OCI-LY1 (cell line): ENCODE data around the gene FRMD4A.

Experiments
- CTCF ChIP-seq: fragments of 200-600 bp; sonication (generic), shearing (Covaris generic); IDR thresholded peaks from 2 replicates; pipeline ENCODE4 v1.5.1; 2017; ENCODE audit warnings: mild to moderate bottlenecking, antibody characterized with exemption, low read length, moderate library complexity, mixed read lengths
- EZH2 ChIP-seq: fragments of 200-600 bp; sonication (generic), shearing (Covaris generic); IDR thresholded peaks from 2 replicates; pipeline ENCODE4 v1.8.0; 2017; ENCODE audit warnings: borderline replicate concordance, mixed run types, mild to moderate bottlenecking, antibody characterized with exemption, low read length, moderate library complexity, mixed read lengths

- no peak for TF ChIP-seq CTCF
- TF ChIP-seq EZH2: no peak
These were observed 450.0 kb downstream of the FRMD4A start for GRCh38 chr10:13880760-13881159.
